HCT116 (cell line): ENCODE measurements around the gene AMDHD2. TPM values are rescaled to one million over a fixed set of nuclear protein-coding genes. Genes with fewer than 3 reads are reported as not detected.

Experiments used
- ATAC-seq: fragments of 200-7000 bp; cut with Tn5 transposase; 2 replicates; pipeline ENCODE4 v1.9.1; 2020; ENCODE audit warnings: mild to moderate bottlenecking, moderate library complexity
- BruUV-seq: library from RNA; stranded (reverse); fragments of 400-500 nt; replicated peaks from 2 replicates; lab custom pipeline; 2021; lab: Mats Ljungman, UMichigan
- CTCF ChIA-PET: fragments of 300-600 bp; sonication (Branson Sonifier 250); formaldehyde crosslinking; loops from one replicate; lab custom pipeline; 2021; ENCODE audit warnings: antibody characterized with exemption; lab: Charles Lee
- POLR2A ChIA-PET: fragments of 300-600, 350-600 bp; sonication (Branson Sonifier 250); formaldehyde crosslinking; loops from one replicate; lab custom pipeline; 2021; ENCODE audit warnings: antibody characterized with exemption; lab: Charles Lee
- RAD21 ChIA-PET, 2 experiments: fragments of 300-600 bp; sonication (Branson Sonifier 250); formaldehyde crosslinking; loops; one replicate each; lab custom pipeline; 2023; ENCODE audit warnings: low total read pairs in 2 of 2; ENCODE audit not compliant: uncharacterized antibody in 2 of 2, unreplicated experiment in 2 of 2, low non-redundant PET in 1 of 2; lab: Charles Lee
- DNase-seq: peaks from one replicate; pipeline ENCODE4 v3.0.0-alpha.2; 2010; ENCODE audit warnings: low read depth, low spot score
- H2AFZ ChIP-seq: fragments of 200-600 bp; shearing (Covaris generic), sonication (generic); 2 replicates; pipeline ENCODE4 v1.6.1; 2017; ENCODE audit warnings: low read depth, mixed run types, mixed read lengths, antibody characterized with exemption, low read length; ENCODE audit not compliant: poor library complexity, severe bottlenecking
- H3K27ac ChIP-seq: 2 replicates; pipeline ENCODE4 v1.5.1; 2012; ENCODE audit warnings: low read depth, low read length
- H3K27me3 ChIP-seq: fragments of 200-600 bp; sonication (generic); 2 replicates; pipeline ENCODE4 v1.6.1; 2016; ENCODE audit warnings: mixed run types, low read length, mixed read lengths; ENCODE audit not compliant: insufficient read depth
- H3K36me3 ChIP-seq, 2 experiments: fragments of 200-500 bp in 1 of 2; fragments of 200-600 bp in 1 of 2; sonication (Bioruptor generic) in 1 of 2; sonication (generic) in 1 of 2; 2 replicates each; pipeline versions ENCODE4 v1.5.1 to v1.6.1; 2014 to 2016; ENCODE audit warnings: low read length in 2 of 2, inconsistent platforms in 1 of 2, mixed read lengths in 1 of 2, mixed run types in 1 of 2; ENCODE audit not compliant: insufficient read depth in 2 of 2, control insufficient read depth in 1 of 2
- H3K4me1 ChIP-seq, 2 experiments: fragments of 200-600 bp in 1 of 2; sonication (generic) in 1 of 2; 2 replicates each; pipeline versions ENCODE4 v1.5.1 to v1.6.1; 2012 to 2017; ENCODE audit warnings: low read length in 2 of 2, inconsistent platforms in 1 of 2, mild to moderate bottlenecking in 1 of 2, mixed read lengths in 1 of 2, mixed run types in 1 of 2, moderate library complexity in 1 of 2; ENCODE audit not compliant: insufficient read depth in 2 of 2, control insufficient read depth in 1 of 2
- H3K4me2 ChIP-seq: fragments of 200-600 bp; sonication (generic); 2 replicates; pipeline ENCODE4 v1.6.1; 2017; ENCODE audit warnings: mixed run types, low read length, mixed read lengths
- H3K4me3 ChIP-seq, 2 experiments: fragments of 200-600 bp in 1 of 2; sonication (generic) in 1 of 2; replicated peaks in 1 of 2; 2 replicates each; pipeline ENCODE4 v1.5.1; 2011 to 2016; ENCODE audit warnings: low read length in 2 of 2, control low read depth in 1 of 2, low read depth in 1 of 2, mild to moderate bottlenecking in 1 of 2, mixed read lengths in 1 of 2, mixed run types in 1 of 2
- H3K79me2 ChIP-seq: fragments of 200-600 bp; sonication (generic); 2 replicates; pipeline ENCODE4 v1.6.1; 2017; ENCODE audit warnings: mild to moderate bottlenecking, mixed run types, low read length, moderate library complexity, mixed read lengths; ENCODE audit not compliant: insufficient read depth
- H3K9ac ChIP-seq: fragments of 200-600 bp; sonication (generic); 2 replicates; pipeline ENCODE4 v1.6.1; 2016; ENCODE audit warnings: low read length, mixed read lengths
- H3K9me2 ChIP-seq: fragments of 200-600 bp; sonication (generic), shearing (Covaris generic); 2 replicates; pipeline ENCODE4 v1.6.1; 2017; ENCODE audit warnings: mixed run types, mild to moderate bottlenecking, moderate library complexity; ENCODE audit not compliant: insufficient read depth
- H3K9me3 ChIP-seq, 2 experiments: fragments of 200-500 bp in 1 of 2; fragments of 200-600 bp in 1 of 2; sonication (Bioruptor generic) in 1 of 2; sonication (generic) in 1 of 2; 2 replicates each; pipeline ENCODE4 v1.6.1; 2014 to 2017; ENCODE audit warnings: low read length in 2 of 2, mixed read lengths in 2 of 2, inconsistent platforms in 1 of 2, low read depth in 1 of 2, mild to moderate bottlenecking in 1 of 2, mixed run types in 1 of 2, moderate library complexity in 1 of 2; ENCODE audit not compliant: control insufficient read depth in 1 of 2, insufficient read depth in 1 of 2
- H4K20me1 ChIP-seq: fragments of 200-600 bp; sonication (generic), shearing (Covaris generic); 2 replicates; pipeline ENCODE4 v1.6.1; 2017; ENCODE audit warnings: mixed run types, mild to moderate bottlenecking, moderate library complexity; ENCODE audit not compliant: insufficient read depth
- ATF3 ChIP-seq: IDR thresholded peaks from 2 replicates; pipeline ENCODE4 v1.6.1; 2012
- CBX3 ChIP-seq: IDR thresholded peaks from 2 replicates; pipeline ENCODE4 v1.6.1; 2012; ENCODE audit warnings: low read depth
- CEBPB ChIP-seq: IDR thresholded peaks from 2 replicates; pipeline ENCODE4 v1.6.1; 2012; ENCODE audit warnings: low read depth
- ELF1 ChIP-seq: IDR thresholded peaks from 2 replicates; pipeline ENCODE4 v1.6.1; 2012; ENCODE audit warnings: low read depth, borderline replicate concordance
- EZH2 ChIP-seq: fragments of 200-600 bp; sonication (generic); IDR thresholded peaks from 2 replicates; pipeline ENCODE4 v1.6.1; 2017; ENCODE audit warnings: antibody characterized with exemption, mixed run types
- EZH2phosphoT487 ChIP-seq: fragments of 200-600 bp; IDR thresholded peaks from 2 replicates; pipeline ENCODE4 v1.6.1; 2018; ENCODE audit warnings: antibody characterized with exemption, borderline replicate concordance
- FOSL1 ChIP-seq: IDR thresholded peaks from 2 replicates; pipeline ENCODE4 v1.6.1; 2012; ENCODE audit warnings: low read depth
- JUND ChIP-seq: IDR thresholded peaks from 2 replicates; pipeline ENCODE4 v1.6.1; 2012
- MAX ChIP-seq: IDR thresholded peaks from 2 replicates; pipeline ENCODE4 v1.6.1; 2012
- POLR2A ChIP-seq: IDR thresholded peaks from 2 replicates; pipeline ENCODE4 v1.7.0; 2011; ENCODE audit warnings: borderline replicate concordance; ENCODE audit not compliant: insufficient read depth, insufficient read length; ENCODE audit errors: extremely low read depth
- POLR2AphosphoS5 ChIP-seq: IDR thresholded peaks from 2 replicates; pipeline ENCODE4 v1.6.1; 2011; ENCODE audit warnings: mild to moderate bottlenecking, low read depth, low read length, moderate library complexity
- RAD21 ChIP-seq: IDR thresholded peaks from 2 replicates; pipeline ENCODE4 v1.6.1; 2012; ENCODE audit warnings: low read depth, mild to moderate bottlenecking
- REST ChIP-seq: IDR thresholded peaks from 2 replicates; pipeline ENCODE4 v1.6.1; 2012; ENCODE audit warnings: low read depth
- SIN3A ChIP-seq: IDR thresholded peaks from 2 replicates; pipeline ENCODE4 v1.6.1; 2012; ENCODE audit warnings: low read depth
- SRF ChIP-seq: IDR thresholded peaks from 2 replicates; pipeline ENCODE4 v1.6.1; 2012; ENCODE audit warnings: low read depth
- TCF7L2 ChIP-seq: IDR thresholded peaks from 2 replicates; pipeline ENCODE4 v1.7.0; 2011; ENCODE audit warnings: borderline replicate concordance, inconsistent platforms; ENCODE audit not compliant: insufficient read depth, insufficient read length; ENCODE audit errors: extremely low read depth
- YY1 ChIP-seq: IDR thresholded peaks from 2 replicates; pipeline ENCODE4 v1.6.1; 2011; ENCODE audit warnings: low read length, low read depth, moderate library complexity, mild to moderate bottlenecking; ENCODE audit not compliant: insufficient replicate concordance; ENCODE audit errors: extremely low read depth
- intact Hi-C: fragments of 100-400 bp; cut with micrococcal nuclease; formaldehyde crosslinking; loops from 2 replicates; pipeline ENCODE4 v1.10.0; 2022
- total RNA-seq: library from RNA; stranded (reverse); gene quantifications from one replicate; pipeline ENCODE4 v1.2.1, GENCODE V29; 2021; ENCODE audit not compliant: unreplicated experiment

AMDHD2 gene
- total RNA-seq, 1 experiment from 2014 or later, result 42.9 TPM

GRCh38 chr16:2496223-2497115 is 23.7 kb upstream of the AMDHD2 start:
- Histone ChIP-seq H2AFZ (no peak overlapping the region), H3K9me2 (no peaks in the 10 kb centered on the region), H3K4me3 (no peak overlapping the region), H4K20me1 (no peaks in the 10 kb centered on the region), H3K9me3 (no peaks in the 10 kb centered on the region), H3K79me2 (peaks cover 7% of the 10 kb centered on the region; the same call in 1 of the 2 replicates), H3K36me3 (no peaks in the 10 kb centered on the region), H3K4me1 (peaks cover under 1 to 2% of the 10 kb centered on the region in 2 experiments; a peak in 1 of 4 replicates), H3K9ac (no peak overlapping the region), H3K27me3 (no peaks in the 10 kb centered on the region), H3K4me2 (no peak overlapping the region), H3K27ac (no peak overlapping the region)
- ChIA-PET CTCF (no interaction called here), POLR2A (no interaction called here), RAD21 (no interaction called here)
- intact Hi-C loops, result no loop called here
- DNase-seq (no peak), ATAC-seq (no peak)
- no peak for TF ChIP-seq FOSL1
- BruUV-seq, result TSS peak; percentile 54

GRCh38 chr16:2497116-2497630 is 23.0 kb upstream of the AMDHD2 start:
- RAD21 ChIA-PET, result no interaction called here
- no peak overlapping the region for H3K4me3 ChIP-seq
- no peak overlapping the region for H2AFZ ChIP-seq
- no peak overlapping the region for H3K27ac ChIP-seq
- peaks cover 6% of the 10 kb centered on the region; the same call in 1 of the 2 replicates for H3K79me2 ChIP-seq
- ATAC-seq (no peak), DNase-seq (no peak)
- peaks cover 0 to 4% of the 10 kb centered on the region in 2 experiments; a peak in 1 of 4 replicates for H3K36me3 ChIP-seq
- intact Hi-C loops, result no loop called here
- no TSS peak for BruUV-seq
- no peaks in the 10 kb centered on the region for H3K9me2 ChIP-seq
- no peak overlapping the region for H3K4me2 ChIP-seq
- no peak overlapping the region for H3K9ac ChIP-seq
- H3K4me1 ChIP-seq, result peaks cover 3 to 6% of the 10 kb centered on the region in 2 experiments; a peak in 1 of 4 replicates
- TF ChIP-seq FOSL1 (no peak), JUND (no peak), MAX (no peak), CEBPB (no peak), TCF7L2 (no peak), EZH2phosphoT487 (no peak), REST (no peak), CBX3 (no peak), SIN3A (no peak), YY1 (no peak), SRF (no peak), EZH2 (no peak), RAD21 (no peak), ELF1 (no peak), POLR2AphosphoS5 (no peak), ATF3 (no peak), POLR2A (no peak)
- TF ChIP-seq, all 23 proteins: peak for 0
- H3K9me3 ChIP-seq, result no peaks in the 10 kb centered on the region
- H3K27me3 ChIP-seq, result no peaks in the 10 kb centered on the region
- POLR2A ChIA-PET, result no interaction called here
- CTCF ChIA-PET, result no interaction called here
- no peaks in the 10 kb centered on the region for H4K20me1 ChIP-seq
